Measurements from ENCODE around the gene RPN2.

The RPN2 gene

GRCh38 chr20:37276494-37277252 lies 97.5 kb downstream of the RPN2 start:
- TF ChIP-seq PATZ1 (CRISPR knock-in tag; IDR thresholded peaks at IDR 0.05; ENCODE audit: borderline replicate concordance) (no peak), TSHZ2 (CRISPR knock-in tag; IDR thresholded peaks at IDR 0.05) (no peak), TOX (CRISPR knock-in tag; IDR thresholded peaks at IDR 0.05; ENCODE audit: borderline replicate concordance) (no peak), ARNTL (CRISPR knock-in tag; IDR thresholded peaks at IDR 0.05; ENCODE audit: borderline replicate concordance, low read depth) (no peak), ZNF565 (CRISPR knock-in tag; conservative IDR thresholded peaks at IDR 0.05; ENCODE audit: low read depth) (no peak), ZC3H10 (CRISPR knock-in tag; IDR thresholded peaks at IDR 0.05) (no peak), CSDC2 (CRISPR knock-in tag; IDR thresholded peaks at IDR 0.05) (no peak), GLIS3 (CRISPR knock-in tag; IDR thresholded peaks at IDR 0.05) (no peak), ZFP3 (CRISPR knock-in tag; IDR thresholded peaks at IDR 0.05) (no peak), CREB5 (CRISPR knock-in tag; IDR thresholded peaks at IDR 0.05; ENCODE audit: low read depth) (no peak), ESRRG (CRISPR knock-in tag; IDR thresholded peaks at IDR 0.05) (no peak), CSRNP3 (CRISPR knock-in tag; IDR thresholded peaks at IDR 0.05) (no peak), ZNF70 (CRISPR knock-in tag; IDR thresholded peaks at IDR 0.05) (no peak), PPARA (CRISPR knock-in tag; IDR thresholded peaks at IDR 0.05; ENCODE audit: borderline replicate concordance) (no peak), OSR1 (CRISPR knock-in tag; IDR thresholded peaks at IDR 0.05) (no peak)
- ATAC-seq, result peak; percentile 93

GRCh38 chr20:37277253-37277593 lies 98.1 kb downstream of the RPN2 start:
- ATAC-seq, result no peak; the same call in 2 of the 3 replicates
- TF ChIP-seq GLIS3 (CRISPR knock-in tag; IDR thresholded peaks at IDR 0.05) (no peak), ZFP3 (CRISPR knock-in tag; IDR thresholded peaks at IDR 0.05) (no peak), SNAI2 (CRISPR knock-in tag; IDR thresholded peaks at IDR 0.05) (no peak), POU6F1 (CRISPR knock-in tag; IDR thresholded peaks at IDR 0.05; ENCODE audit: borderline replicate concordance, low read depth) (no peak), ARNTL (CRISPR knock-in tag; IDR thresholded peaks at IDR 0.05; ENCODE audit: borderline replicate concordance, low read depth) (no peak), CSDC2 (CRISPR knock-in tag; IDR thresholded peaks at IDR 0.05) (no peak), OSR1 (CRISPR knock-in tag; IDR thresholded peaks at IDR 0.05) (no peak), CREB5 (CRISPR knock-in tag; IDR thresholded peaks at IDR 0.05; ENCODE audit: low read depth) (no peak), RARB (CRISPR knock-in tag; IDR thresholded peaks at IDR 0.05) (no peak)

Measured in SK-N-SH treated with all-trans-retinoic acid at 6 μM for 48 hours (cell line).